ENCODE data around the gene NRL. TPM values are rescaled to one million over a fixed set of nuclear protein-coding genes. Genes with fewer than 3 reads are reported as not detected.

Gene NRL
- total and polyA plus RNA-seq, 2 donors (not counting 1 experiment from before 2014, with no cell fraction given) = 0.45 to 0.99 TPM

DNA sequence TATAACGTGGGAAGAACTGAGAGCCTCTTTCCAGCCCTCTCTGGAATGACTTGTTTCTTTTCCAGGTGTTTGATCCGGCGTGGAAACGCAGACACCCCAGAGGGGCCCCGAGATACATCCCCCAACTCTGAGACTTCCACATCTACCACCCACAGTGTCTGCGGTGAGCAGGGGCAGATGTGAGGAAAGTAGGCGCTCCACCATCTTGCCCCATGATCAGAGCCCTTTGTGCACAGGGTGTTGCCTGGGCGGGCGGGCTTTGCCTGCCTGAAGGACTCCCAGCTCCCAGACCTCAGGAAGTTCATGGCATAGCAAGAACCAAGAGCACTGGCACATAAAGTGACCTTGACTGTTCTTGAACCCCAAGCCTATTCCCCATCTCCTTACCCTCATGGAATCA lies 60.1 kb downstream of the NRL start:
- H3K27me3 ChIP-seq (ENCODE audit: control insufficient read depth, insufficient read depth, low read length) = peaks cover 11% of the 10 kb centered on the region
- no peak overlapping the region for H3K27ac ChIP-seq (ENCODE audit: insufficient read depth, low read length)
- DNase-seq (ENCODE audit: low read depth in 2 of 2) = no peak
- no peaks in the 10 kb centered on the region for H3K36me3 ChIP-seq (ENCODE audit: control insufficient read depth, insufficient read depth, low read length)
- no peak overlapping the region for H3K4me3 ChIP-seq (replicated peaks in 1 of 4; ENCODE audit: control extremely low read depth in 1 of 4, insufficient read depth in 1 of 4, low read depth in 3 of 4, low read length in 4 of 4)
- no peaks in the 10 kb centered on the region for H3K9me3 ChIP-seq (ENCODE audit: control insufficient read depth, insufficient read depth, low read depth, low read length)
- H3K79me2 ChIP-seq (ENCODE audit: control insufficient read depth, insufficient read depth, low read length) = no peaks in the 10 kb centered on the region
- no peak overlapping the region for H3K9ac ChIP-seq (ENCODE audit: insufficient read depth, low read length)
- no peaks in the 10 kb centered on the region for H4K20me1 ChIP-seq (ENCODE audit: control insufficient read depth, extremely low read depth, insufficient read depth, low read length)
- H2AFZ ChIP-seq (ENCODE audit: low read length) = no peak overlapping the region
- TF ChIP-seq, protein P1, sequence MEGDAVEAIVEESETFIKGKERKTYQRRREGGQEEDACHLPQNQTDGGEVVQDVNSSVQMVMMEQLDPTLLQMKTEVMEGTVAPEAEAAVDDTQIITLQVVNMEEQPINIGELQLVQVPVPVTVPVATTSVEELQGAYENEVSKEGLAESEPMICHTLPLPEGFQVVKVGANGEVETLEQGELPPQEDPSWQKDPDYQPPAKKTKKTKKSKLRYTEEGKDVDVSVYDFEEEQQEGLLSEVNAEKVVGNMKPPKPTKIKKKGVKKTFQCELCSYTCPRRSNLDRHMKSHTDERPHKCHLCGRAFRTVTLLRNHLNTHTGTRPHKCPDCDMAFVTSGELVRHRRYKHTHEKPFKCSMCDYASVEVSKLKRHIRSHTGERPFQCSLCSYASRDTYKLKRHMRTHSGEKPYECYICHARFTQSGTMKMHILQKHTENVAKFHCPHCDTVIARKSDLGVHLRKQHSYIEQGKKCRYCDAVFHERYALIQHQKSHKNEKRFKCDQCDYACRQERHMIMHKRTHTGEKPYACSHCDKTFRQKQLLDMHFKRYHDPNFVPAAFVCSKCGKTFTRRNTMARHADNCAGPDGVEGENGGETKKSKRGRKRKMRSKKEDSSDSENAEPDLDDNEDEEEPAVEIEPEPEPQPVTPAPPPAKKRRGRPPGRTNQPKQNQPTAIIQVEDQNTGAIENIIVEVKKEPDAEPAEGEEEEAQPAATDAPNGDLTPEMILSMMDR (conservative IDR thresholded peaks at IDR 0.05 in 1 of 2, IDR thresholded peaks at IDR 0.05 in 1 of 2; ENCODE audit: low read depth in 1 of 2, low read length in 2 of 2) = no peak
- TF ChIP-seq EZH2 (IDR thresholded peaks at IDR 0.05; ENCODE audit: low read length, missing control alignments) = no peak
- H3K4me2 ChIP-seq (ENCODE audit: extremely low read depth, insufficient read depth, low read length) = no peak overlapping the region
- H3K4me1 ChIP-seq (ENCODE audit: control insufficient read depth, extremely low read depth, insufficient read depth, low read length) = no peaks in the 10 kb centered on the region

GRCh38 chr14:24054324-24054641 lies 60.5 kb downstream of the NRL start:
- Histone ChIP-seq H3K27me3 (ENCODE audit: control insufficient read depth, insufficient read depth, low read length) (peaks cover 11% of the 10 kb centered on the region), H3K4me1 (ENCODE audit: control insufficient read depth, extremely low read depth, insufficient read depth, low read length) (no peaks in the 10 kb centered on the region), H3K79me2 (ENCODE audit: control insufficient read depth, insufficient read depth, low read length) (no peaks in the 10 kb centered on the region)

DNA sequence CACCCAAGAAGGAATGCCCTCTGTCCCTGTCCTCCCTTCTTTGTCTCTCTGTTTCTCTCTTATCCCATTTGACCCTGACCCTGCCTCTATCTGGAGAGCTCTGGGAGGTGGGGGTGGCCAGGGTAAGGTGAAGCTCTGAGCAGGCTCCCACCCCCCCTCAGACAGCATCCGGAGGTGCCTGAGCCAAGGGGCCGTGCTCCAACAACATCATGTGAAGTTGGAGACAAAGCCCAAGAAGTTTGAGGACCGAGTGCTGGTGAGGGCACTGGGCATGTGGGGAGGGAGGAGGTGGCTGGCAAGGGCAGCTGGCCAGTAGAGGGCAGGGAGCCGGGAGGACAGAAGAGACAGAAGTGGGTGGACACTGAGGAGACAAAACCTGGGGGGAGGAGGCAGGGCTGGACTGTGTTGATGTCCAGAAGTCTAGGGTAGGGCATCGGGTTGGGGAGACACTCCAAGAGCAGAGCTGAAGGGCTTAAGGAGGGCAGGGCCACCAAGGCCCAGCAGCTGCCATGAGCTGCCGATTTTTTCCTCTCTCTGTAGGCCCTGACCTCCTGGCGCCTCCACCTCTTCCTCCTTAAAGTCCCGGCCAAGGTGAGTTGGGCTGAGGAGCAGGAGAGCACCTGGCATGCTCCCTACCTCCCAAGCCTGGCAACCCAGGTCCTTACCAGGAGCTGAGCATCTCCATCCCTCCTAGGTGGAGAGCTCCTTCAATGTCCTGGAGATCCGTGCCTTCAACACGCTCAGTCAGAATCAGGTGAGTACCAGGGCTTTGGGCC lies 61.0 kb downstream of the NRL start:
- Histone ChIP-seq H3K36me3 (ENCODE audit: control insufficient read depth, insufficient read depth, low read length) (no peaks in the 10 kb centered on the region), H3K27ac (ENCODE audit: insufficient read depth, low read length) (no peak overlapping the region), H2AFZ (ENCODE audit: low read length) (no peak overlapping the region), H3K9me3 (ENCODE audit: control insufficient read depth, insufficient read depth, low read depth, low read length) (no peaks in the 10 kb centered on the region), H4K20me1 (ENCODE audit: control insufficient read depth, extremely low read depth, insufficient read depth, low read length) (no peaks in the 10 kb centered on the region), H3K4me1 (ENCODE audit: control insufficient read depth, extremely low read depth, insufficient read depth, low read length) (no peaks in the 10 kb centered on the region), H3K79me2 (ENCODE audit: control insufficient read depth, insufficient read depth, low read length) (no peaks in the 10 kb centered on the region), H3K9ac (ENCODE audit: insufficient read depth, low read length) (no peak overlapping the region), H3K4me3 (replicated peaks in 1 of 4; ENCODE audit: control extremely low read depth in 1 of 4, insufficient read depth in 1 of 4, low read depth in 3 of 4, low read length in 4 of 4) (no peak overlapping the region), H3K4me2 (ENCODE audit: extremely low read depth, insufficient read depth, low read length) (no peak overlapping the region), H3K27me3 (ENCODE audit: control insufficient read depth, insufficient read depth, low read length) (peaks cover 14% of the 10 kb centered on the region)
- no peak for TF ChIP-seq EZH2 (IDR thresholded peaks at IDR 0.05; ENCODE audit: low read length, missing control alignments)
- TF ChIP-seq, protein P1 (conservative IDR thresholded peaks at IDR 0.05 in 1 of 2, IDR thresholded peaks at IDR 0.05 in 1 of 2; ENCODE audit: low read depth in 1 of 2, low read length in 2 of 2) = no peak
- no peak for DNase-seq (ENCODE audit: low read depth in 2 of 2)

More at GRCh38 chr14:24054324-24054641, 60.5 kb downstream of the NRL start:
- no peak overlapping the region for H2AFZ ChIP-seq (ENCODE audit: low read length)
- DNase-seq (ENCODE audit: low read depth in 2 of 2) = no peak
- TF ChIP-seq, protein P1 (conservative IDR thresholded peaks at IDR 0.05 in 1 of 2, IDR thresholded peaks at IDR 0.05 in 1 of 2; ENCODE audit: low read depth in 1 of 2, low read length in 2 of 2) = no peak
- TF ChIP-seq EZH2 (IDR thresholded peaks at IDR 0.05; ENCODE audit: low read length, missing control alignments) = no peak
- H3K4me3 ChIP-seq (replicated peaks in 1 of 4; ENCODE audit: control extremely low read depth in 1 of 4, insufficient read depth in 1 of 4, low read depth in 3 of 4, low read length in 4 of 4) = no peak overlapping the region
- H3K36me3 ChIP-seq (ENCODE audit: control insufficient read depth, insufficient read depth, low read length) = no peaks in the 10 kb centered on the region
- H3K9ac ChIP-seq (ENCODE audit: insufficient read depth, low read length) = no peak overlapping the region
- H4K20me1 ChIP-seq (ENCODE audit: control insufficient read depth, extremely low read depth, insufficient read depth, low read length) = no peaks in the 10 kb centered on the region
- no peaks in the 10 kb centered on the region for H3K9me3 ChIP-seq (ENCODE audit: control insufficient read depth, insufficient read depth, low read depth, low read length)
- no peak overlapping the region for H3K4me2 ChIP-seq (ENCODE audit: extremely low read depth, insufficient read depth, low read length)
- H3K27ac ChIP-seq (ENCODE audit: insufficient read depth, low read length) = no peak overlapping the region

All from fibroblast of lung (primary cell).